Neural cell (in vitro differentiated cells): Measurements from ENCODE around the gene ROR1. TPM values are rescaled to one million over a fixed set of nuclear protein-coding genes. Genes with fewer than 3 reads are reported as not detected.

ENCODE experiments used
- H2AFZ ChIP-seq: fragments of 200-600, 300-800 bp; sonication (generic), shearing (Covaris generic); 2 replicates; pipeline ENCODE4 v1.6.0; 2014; ENCODE audit warnings: low read depth, mild to moderate bottlenecking, antibody characterized with exemption, low read length, moderate library complexity
- H3F3A ChIP-seq: fragments of 200-600 bp; shearing (Covaris generic); 2 replicates; pipeline ENCODE4 v1.6.1; 2016; ENCODE audit warnings: mild to moderate bottlenecking, moderate library complexity, mixed read lengths, antibody characterized with exemption, low read length; ENCODE audit not compliant: insufficient read depth, poor library complexity, severe bottlenecking
- H3K27ac ChIP-seq: fragments of 200-600, 300-800 bp; sonication (generic), shearing (Covaris generic); 2 replicates; pipeline ENCODE4 v1.5.1; 2014; ENCODE audit warnings: mild to moderate bottlenecking, low read length, moderate library complexity
- H3K27me3 ChIP-seq: fragments of 300-800, 200-600 bp; sonication (generic), shearing (Covaris generic); 2 replicates; pipeline ENCODE4 v1.6.0; 2014; ENCODE audit warnings: mild to moderate bottlenecking, low read depth, low read length, moderate library complexity; ENCODE audit not compliant: insufficient read depth
- H3K36me3 ChIP-seq: fragments of 300-800, 200-600 bp; sonication (generic), shearing (Covaris generic); 2 replicates; pipeline ENCODE4 v1.5.1; 2014; ENCODE audit warnings: mild to moderate bottlenecking, antibody characterized with exemption, low read length, moderate library complexity; ENCODE audit not compliant: insufficient read depth
- H3K4me2 ChIP-seq: fragments of 300-800, 200-600 bp; sonication (generic), shearing (Covaris generic); 2 replicates; pipeline ENCODE4 v1.6.0; 2014; ENCODE audit warnings: mild to moderate bottlenecking, low read length
- H3K4me3 ChIP-seq: fragments of 300-800, 200-600 bp; sonication (generic), shearing (Covaris generic); 2 replicates; pipeline ENCODE4 v1.5.1; 2014; ENCODE audit warnings: mild to moderate bottlenecking, low read length, moderate library complexity
- H3K79me2 ChIP-seq: fragments of 200-600 bp; shearing (Covaris generic); replicated peaks from 2 replicates; pipeline ENCODE4 v1.6.0; 2014; ENCODE audit warnings: mild to moderate bottlenecking, low read length, moderate library complexity; ENCODE audit not compliant: insufficient read depth
- H3K9ac ChIP-seq: fragments of 300-800, 200-600 bp; sonication (generic), shearing (Covaris generic); 2 replicates; pipeline ENCODE4 v1.6.1; 2016; ENCODE audit warnings: mild to moderate bottlenecking, low read length, mixed read lengths
- H3K9me2 ChIP-seq: fragments of 200-600 bp; shearing (Covaris generic); 2 replicates; pipeline ENCODE4 v1.6.1; 2016; ENCODE audit warnings: mild to moderate bottlenecking, low read length, mixed read lengths; ENCODE audit not compliant: insufficient read depth
- H3K9me3 ChIP-seq: fragments of 200-600, 300-800 bp; sonication (generic), shearing (Covaris generic); 2 replicates; pipeline ENCODE4 v1.6.1; 2016; ENCODE audit warnings: mild to moderate bottlenecking, mixed run types, low read length, moderate library complexity, mixed read lengths
- H4K20me1 ChIP-seq: fragments of 200-600 bp; shearing (Covaris generic); 2 replicates; pipeline ENCODE4 v1.6.1; 2016; ENCODE audit warnings: mild to moderate bottlenecking, mixed run types; ENCODE audit not compliant: insufficient read depth
- EP300 ChIP-seq: fragments of 450-650 bp; conservative IDR thresholded peaks from 2 replicates; pipeline ENCODE4 v1.6.1; 2014; ENCODE audit warnings: antibody characterized with exemption, mild to moderate bottlenecking, moderate library complexity; ENCODE audit not compliant: poor library complexity, severe bottlenecking
- EZH2 ChIP-seq: fragments of 200-600, 300-800 bp; shearing (Covaris generic), sonication (generic); IDR thresholded peaks from 2 replicates; pipeline ENCODE4 v1.6.1; 2014; ENCODE audit warnings: antibody characterized with exemption, low read length, borderline replicate concordance, mild to moderate bottlenecking; ENCODE audit not compliant: insufficient read depth, poor library complexity, severe bottlenecking
- MXI1 ChIP-seq: fragments of 450-650 bp; conservative IDR thresholded peaks from 2 replicates; pipeline ENCODE4 v1.6.1; 2014; ENCODE audit warnings: antibody characterized with exemption, mild to moderate bottlenecking; ENCODE audit not compliant: poor library complexity, severe bottlenecking
- POLR2AphosphoS5 ChIP-seq: IDR thresholded peaks from 2 replicates; pipeline ENCODE4 v1.6.1; 2012
- RAD21 ChIP-seq: fragments of 450-650 bp; conservative IDR thresholded peaks from 2 replicates; pipeline ENCODE4 v1.6.1; 2014; ENCODE audit warnings: antibody characterized with exemption, mild to moderate bottlenecking, moderate library complexity
- SMC3 ChIP-seq: fragments of 450-650 bp; conservative IDR thresholded peaks from 2 replicates; pipeline ENCODE4 v1.6.1; 2014; ENCODE audit warnings: antibody characterized with exemption, mild to moderate bottlenecking, moderate library complexity; ENCODE audit not compliant: poor library complexity
- TAF1 ChIP-seq: IDR thresholded peaks from 2 replicates; pipeline ENCODE4 v1.6.1; 2012; ENCODE audit warnings: low read depth
- polyA plus RNA-seq: library from polyadenylated mRNA; depleted of rRNA; stranded (reverse); fragments of >200 nt; gene quantifications from 2 replicates; pipeline ENCODE4 v1.2.3, GENCODE V29; 2014
- TF ChIP-seq, protein P1 (sequence below): IDR thresholded peaks from 2 replicates; pipeline ENCODE4 v1.6.1; 2012; ENCODE audit warnings: borderline replicate concordance
- TF ChIP-seq, protein P2 (sequence below): fragments of 450-650 bp; IDR thresholded peaks from 2 replicates; pipeline ENCODE4 v1.5.1; 2014; ENCODE audit warnings: antibody characterized with exemption, mild to moderate bottlenecking, moderate library complexity; ENCODE audit not compliant: poor library complexity, severe bottlenecking

The ROR1 gene
- polyA plus RNA-seq, 1 donor from 2014 or later, result 0.27 TPM

- Histone ChIP-seq H3K9ac (no peak overlapping the region), H3F3A (no peaks in the 10 kb centered on the region), H3K79me2 (no peaks in the 10 kb centered on the region), H3K4me2 (no peak overlapping the region), H3K27ac (no peak overlapping the region), H3K27me3 (no peaks in the 10 kb centered on the region), H4K20me1 (no peaks in the 10 kb centered on the region), H3K9me2 (no peaks in the 10 kb centered on the region), H3K9me3 (no peaks in the 10 kb centered on the region), H2AFZ (no peak overlapping the region), H3K4me3 (no peak overlapping the region), H3K36me3 (no peaks in the 10 kb centered on the region)
- no peak for TF ChIP-seq SMC3
- TF ChIP-seq POLR2AphosphoS5, result no peak
- no peak for TF ChIP-seq RAD21
- TF ChIP-seq, protein P1, sequence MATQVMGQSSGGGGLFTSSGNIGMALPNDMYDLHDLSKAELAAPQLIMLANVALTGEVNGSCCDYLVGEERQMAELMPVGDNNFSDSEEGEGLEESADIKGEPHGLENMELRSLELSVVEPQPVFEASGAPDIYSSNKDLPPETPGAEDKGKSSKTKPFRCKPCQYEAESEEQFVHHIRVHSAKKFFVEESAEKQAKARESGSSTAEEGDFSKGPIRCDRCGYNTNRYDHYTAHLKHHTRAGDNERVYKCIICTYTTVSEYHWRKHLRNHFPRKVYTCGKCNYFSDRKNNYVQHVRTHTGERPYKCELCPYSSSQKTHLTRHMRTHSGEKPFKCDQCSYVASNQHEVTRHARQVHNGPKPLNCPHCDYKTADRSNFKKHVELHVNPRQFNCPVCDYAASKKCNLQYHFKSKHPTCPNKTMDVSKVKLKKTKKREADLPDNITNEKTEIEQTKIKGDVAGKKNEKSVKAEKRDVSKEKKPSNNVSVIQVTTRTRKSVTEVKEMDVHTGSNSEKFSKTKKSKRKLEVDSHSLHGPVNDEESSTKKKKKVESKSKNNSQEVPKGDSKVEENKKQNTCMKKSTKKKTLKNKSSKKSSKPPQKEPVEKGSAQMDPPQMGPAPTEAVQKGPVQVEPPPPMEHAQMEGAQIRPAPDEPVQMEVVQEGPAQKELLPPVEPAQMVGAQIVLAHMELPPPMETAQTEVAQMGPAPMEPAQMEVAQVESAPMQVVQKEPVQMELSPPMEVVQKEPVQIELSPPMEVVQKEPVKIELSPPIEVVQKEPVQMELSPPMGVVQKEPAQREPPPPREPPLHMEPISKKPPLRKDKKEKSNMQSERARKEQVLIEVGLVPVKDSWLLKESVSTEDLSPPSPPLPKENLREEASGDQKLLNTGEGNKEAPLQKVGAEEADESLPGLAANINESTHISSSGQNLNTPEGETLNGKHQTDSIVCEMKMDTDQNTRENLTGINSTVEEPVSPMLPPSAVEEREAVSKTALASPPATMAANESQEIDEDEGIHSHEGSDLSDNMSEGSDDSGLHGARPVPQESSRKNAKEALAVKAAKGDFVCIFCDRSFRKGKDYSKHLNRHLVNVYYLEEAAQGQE, result no peak
- TF ChIP-seq, protein P2, sequence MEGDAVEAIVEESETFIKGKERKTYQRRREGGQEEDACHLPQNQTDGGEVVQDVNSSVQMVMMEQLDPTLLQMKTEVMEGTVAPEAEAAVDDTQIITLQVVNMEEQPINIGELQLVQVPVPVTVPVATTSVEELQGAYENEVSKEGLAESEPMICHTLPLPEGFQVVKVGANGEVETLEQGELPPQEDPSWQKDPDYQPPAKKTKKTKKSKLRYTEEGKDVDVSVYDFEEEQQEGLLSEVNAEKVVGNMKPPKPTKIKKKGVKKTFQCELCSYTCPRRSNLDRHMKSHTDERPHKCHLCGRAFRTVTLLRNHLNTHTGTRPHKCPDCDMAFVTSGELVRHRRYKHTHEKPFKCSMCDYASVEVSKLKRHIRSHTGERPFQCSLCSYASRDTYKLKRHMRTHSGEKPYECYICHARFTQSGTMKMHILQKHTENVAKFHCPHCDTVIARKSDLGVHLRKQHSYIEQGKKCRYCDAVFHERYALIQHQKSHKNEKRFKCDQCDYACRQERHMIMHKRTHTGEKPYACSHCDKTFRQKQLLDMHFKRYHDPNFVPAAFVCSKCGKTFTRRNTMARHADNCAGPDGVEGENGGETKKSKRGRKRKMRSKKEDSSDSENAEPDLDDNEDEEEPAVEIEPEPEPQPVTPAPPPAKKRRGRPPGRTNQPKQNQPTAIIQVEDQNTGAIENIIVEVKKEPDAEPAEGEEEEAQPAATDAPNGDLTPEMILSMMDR, result no peak
- TF ChIP-seq EZH2, result no peak
- TF ChIP-seq EP300, result no peak
- no peak for TF ChIP-seq MXI1
- TF ChIP-seq TAF1, result no peak
These were observed 399.6 kb downstream of the ROR1 start for GRCh38 chr1:64173336-64173940.

DNA sequence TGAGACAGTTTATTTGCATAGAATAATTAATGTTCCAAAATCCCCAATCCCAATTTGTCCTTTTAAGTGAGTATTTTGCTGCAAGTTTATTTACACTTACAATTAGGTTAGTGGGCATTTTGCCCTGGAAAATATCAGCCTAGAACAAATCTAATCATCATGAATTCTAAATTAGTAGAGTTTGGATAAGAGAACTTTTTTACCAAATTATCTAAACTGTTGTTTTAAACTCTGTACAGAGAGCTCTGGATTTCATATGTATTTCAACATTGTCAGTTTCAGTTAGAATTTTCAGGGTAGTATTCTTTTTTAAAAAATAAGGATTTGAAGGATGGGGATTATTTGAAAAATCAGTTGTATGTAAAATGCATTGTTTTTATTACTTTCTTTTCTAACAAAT is 401.8 kb downstream of the ROR1 start:
- no peak for TF ChIP-seq EP300
- no peak for TF ChIP-seq TAF1
- TF ChIP-seq RAD21, result no peak
- TF ChIP-seq EZH2, result no peak
- TF ChIP-seq, protein P2, result no peak
- no peak for TF ChIP-seq POLR2AphosphoS5
- TF ChIP-seq, protein P1, result no peak
- TF ChIP-seq MXI1, result no peak
- TF ChIP-seq SMC3, result no peak
- Histone ChIP-seq H3F3A (no peaks in the 10 kb centered on the region), H3K27ac (no peak overlapping the region), H3K27me3 (no peaks in the 10 kb centered on the region), H3K9me3 (no peaks in the 10 kb centered on the region), H3K36me3 (no peaks in the 10 kb centered on the region), H2AFZ (no peak overlapping the region), H4K20me1 (no peaks in the 10 kb centered on the region), H3K9ac (no peak overlapping the region), H3K9me2 (no peaks in the 10 kb centered on the region), H3K4me3 (no peak overlapping the region), H3K79me2 (no peaks in the 10 kb centered on the region), H3K4me2 (no peak overlapping the region)
